HepG2 (cell line): ENCODE data around the gene DUS1L. TPM values are rescaled to one million over a fixed set of nuclear protein-coding genes. Genes with fewer than 3 reads are reported as not detected.

Experiments used
- AGO2 ChIP-seq: fragments of 200-400 bp; formaldehyde crosslinking; optimal IDR thresholded peaks from 2 replicates; pipeline ENCODE3; 2017; ENCODE audit warnings: mild to moderate bottlenecking, low read depth, low read length, moderate library complexity
- MIER3 ChIP-seq: IDR thresholded peaks from 2 replicates; pipeline ENCODE4 v1.6.1; 2016; ENCODE audit warnings: missing compliant biosample characterization, borderline replicate concordance
- NFAT5 ChIP-seq: sonication (generic); formaldehyde crosslinking; IDR thresholded peaks from 2 replicates; pipeline ENCODE4 v1.4.0; 2020; ENCODE audit warnings: missing genetic modification reagents
- NFE2L1 ChIP-seq: sonication (generic); formaldehyde crosslinking; IDR thresholded peaks from 2 replicates; pipeline ENCODE4 v1.4.0; 2020; ENCODE audit warnings: missing genetic modification reagents, mild to moderate bottlenecking, borderline replicate concordance
- PAF1 ChIP-seq: IDR thresholded peaks from 2 replicates; pipeline ENCODE4 v1.6.1; 2016; ENCODE audit warnings: missing genetic modification reagents, missing compliant biosample characterization
- POLR2G ChIP-seq: fragments of 200-400 bp; formaldehyde crosslinking; IDR thresholded peaks from 2 replicates; pipeline ENCODE4 v1.6.1; 2018; ENCODE audit warnings: mild to moderate bottlenecking, low read depth, low read length, moderate library complexity
- RBFOX2 ChIP-seq: fragments of 200-400 bp; formaldehyde crosslinking; IDR thresholded peaks from 2 replicates; pipeline ENCODE4 v1.6.1; 2017; ENCODE audit warnings: low read depth, mild to moderate bottlenecking, low read length
- TAF15 ChIP-seq: fragments of 200-400 bp; formaldehyde crosslinking; IDR thresholded peaks from one replicate; pipeline ENCODE4 v1.6.1; 2018; ENCODE audit warnings: mild to moderate bottlenecking, low read depth, low read length; ENCODE audit not compliant: poor library complexity, severe bottlenecking
- TBX2 ChIP-seq: sonication (generic); formaldehyde crosslinking; IDR thresholded peaks from 2 replicates; pipeline ENCODE4 v1.5.0; 2020; ENCODE audit warnings: missing genetic modification reagents, mild to moderate bottlenecking, borderline replicate concordance
- ZFP90 ChIP-seq: sonication (generic); formaldehyde crosslinking; IDR thresholded peaks from 2 replicates; pipeline ENCODE4 v1.8.0; 2022; ENCODE audit warnings: missing genetic modification reagents, mild to moderate bottlenecking, inconsistent platforms, borderline replicate concordance
- ZNF251 ChIP-seq: sonication (generic); formaldehyde crosslinking; IDR thresholded peaks from 2 replicates; pipeline ENCODE4 v1.9.0; 2021; ENCODE audit warnings: mild to moderate bottlenecking, missing genetic modification reagents
- ZNF33A ChIP-seq: sonication (generic); formaldehyde crosslinking; IDR thresholded peaks from 2 replicates; pipeline ENCODE4 v1.5.1; 2020; ENCODE audit warnings: missing genetic modification reagents, mild to moderate bottlenecking, moderate library complexity, borderline replicate concordance
- ZNF543 ChIP-seq: sonication (generic); formaldehyde crosslinking; IDR thresholded peaks from 2 replicates; pipeline ENCODE4 v1.4.0; 2020; ENCODE audit warnings: mild to moderate bottlenecking, missing genetic modification reagents
- ZSCAN25 ChIP-seq: sonication (generic); formaldehyde crosslinking; IDR thresholded peaks from 2 replicates; pipeline ENCODE4 v1.8.0; 2022; ENCODE audit warnings: mild to moderate bottlenecking, missing genetic modification reagents
- polyA plus RNA-seq, 8 experiments: library from polyadenylated mRNA; depleted of rRNA in 3 of 8; stranded (reverse) in 7 of 8; unstranded in 1 of 8; fragments of >200 nt; fragmentation: Illumina TruSeq in 4 of 8; extraction: Trizol in 4 of 8; gene quantifications; 2 replicates each; pipeline versions ENCODE4 v1.2.1 to v1.2.3, GENCODE V29; 2011 to 2016; ENCODE audit warnings: low read depth in 4 of 8, missing spikeins in 1 of 8, mixed read lengths in 1 of 8; ENCODE audit not compliant: insufficient read depth in 1 of 8
- total RNA-seq, 5 experiments: library from RNA; depleted of rRNA; stranded (reverse); fragments of >200 nt; fragmentation: Illumina TruSeq; extraction: Trizol; gene quantifications; 2 replicates each; pipeline ENCODE4 v1.2.3, GENCODE V29; 2016; ENCODE audit warnings: low read depth in 1 of 5
- TF ChIP-seq, protein P1 (sequence below): IDR thresholded peaks from 2 replicates; pipeline ENCODE4 v1.6.1; 2018; ENCODE audit warnings: missing genetic modification reagents, mild to moderate bottlenecking, missing compliant biosample characterization
- TF ChIP-seq, protein P2 (sequence below): sonication (generic); formaldehyde crosslinking; IDR thresholded peaks from 2 replicates; pipeline ENCODE4 v1.4.0; 2020; ENCODE audit warnings: missing genetic modification reagents
- TF ChIP-seq, protein P3 (sequence below): sonication (generic); formaldehyde crosslinking; IDR thresholded peaks from 2 replicates; pipeline ENCODE4 v1.4.0; 2020; ENCODE audit warnings: missing genetic modification reagents

Gene DUS1L
- total and polyA plus RNA-seq, 2 of the 13 experiments (the other 11 are each of a cell fraction or from before 2014, with no cell fraction given) = 81.0 to 109 TPM

- TF ChIP-seq NFAT5 (CRISPR knock-in tag) (no peak), NFE2L1 (no peak), RBFOX2 (peak; percentile 63), ZSCAN25 (CRISPR knock-in tag) (no peak), AGO2 (peak; percentile 89), MIER3 (CRISPR knock-in tag) (no peak), ZNF251 (CRISPR knock-in tag) (no peak), PAF1 (0 out of 2 replicates have a peak, but pooled peaks have one; percentile 53), ZNF33A (no peak), POLR2G (peak; percentile 57; the same call in 1 of the 2 replicates), ZNF543 (no peak), TAF15 (no peak), TBX2 (CRISPR knock-in tag) (no peak), ZFP90 (CRISPR knock-in tag) (no peak)
- TF ChIP-seq, protein P1, sequence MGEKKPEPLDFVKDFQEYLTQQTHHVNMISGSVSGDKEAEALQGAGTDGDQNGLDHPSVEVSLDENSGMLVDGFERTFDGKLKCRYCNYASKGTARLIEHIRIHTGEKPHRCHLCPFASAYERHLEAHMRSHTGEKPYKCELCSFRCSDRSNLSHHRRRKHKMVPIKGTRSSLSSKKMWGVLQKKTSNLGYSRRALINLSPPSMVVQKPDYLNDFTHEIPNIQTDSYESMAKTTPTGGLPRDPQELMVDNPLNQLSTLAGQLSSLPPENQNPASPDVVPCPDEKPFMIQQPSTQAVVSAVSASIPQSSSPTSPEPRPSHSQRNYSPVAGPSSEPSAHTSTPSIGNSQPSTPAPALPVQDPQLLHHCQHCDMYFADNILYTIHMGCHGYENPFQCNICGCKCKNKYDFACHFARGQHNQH (CRISPR knock-in tag) = no peak
- TF ChIP-seq, protein P2, sequence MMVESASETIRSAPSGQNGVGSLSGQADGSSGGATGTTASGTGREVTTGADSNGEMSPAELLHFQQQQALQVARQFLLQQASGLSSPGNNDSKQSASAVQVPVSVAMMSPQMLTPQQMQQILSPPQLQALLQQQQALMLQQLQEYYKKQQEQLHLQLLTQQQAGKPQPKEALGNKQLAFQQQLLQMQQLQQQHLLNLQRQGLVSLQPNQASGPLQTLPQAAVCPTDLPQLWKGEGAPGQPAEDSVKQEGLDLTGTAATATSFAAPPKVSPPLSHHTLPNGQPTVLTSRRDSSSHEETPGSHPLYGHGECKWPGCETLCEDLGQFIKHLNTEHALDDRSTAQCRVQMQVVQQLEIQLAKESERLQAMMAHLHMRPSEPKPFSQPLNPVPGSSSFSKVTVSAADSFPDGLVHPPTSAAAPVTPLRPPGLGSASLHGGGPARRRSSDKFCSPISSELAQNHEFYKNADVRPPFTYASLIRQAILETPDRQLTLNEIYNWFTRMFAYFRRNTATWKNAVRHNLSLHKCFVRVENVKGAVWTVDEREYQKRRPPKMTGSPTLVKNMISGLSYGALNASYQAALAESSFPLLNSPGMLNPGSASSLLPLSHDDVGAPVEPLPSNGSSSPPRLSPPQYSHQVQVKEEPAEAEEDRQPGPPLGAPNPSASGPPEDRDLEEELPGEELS (CRISPR knock-in tag) = no peak
- TF ChIP-seq, protein P3, sequence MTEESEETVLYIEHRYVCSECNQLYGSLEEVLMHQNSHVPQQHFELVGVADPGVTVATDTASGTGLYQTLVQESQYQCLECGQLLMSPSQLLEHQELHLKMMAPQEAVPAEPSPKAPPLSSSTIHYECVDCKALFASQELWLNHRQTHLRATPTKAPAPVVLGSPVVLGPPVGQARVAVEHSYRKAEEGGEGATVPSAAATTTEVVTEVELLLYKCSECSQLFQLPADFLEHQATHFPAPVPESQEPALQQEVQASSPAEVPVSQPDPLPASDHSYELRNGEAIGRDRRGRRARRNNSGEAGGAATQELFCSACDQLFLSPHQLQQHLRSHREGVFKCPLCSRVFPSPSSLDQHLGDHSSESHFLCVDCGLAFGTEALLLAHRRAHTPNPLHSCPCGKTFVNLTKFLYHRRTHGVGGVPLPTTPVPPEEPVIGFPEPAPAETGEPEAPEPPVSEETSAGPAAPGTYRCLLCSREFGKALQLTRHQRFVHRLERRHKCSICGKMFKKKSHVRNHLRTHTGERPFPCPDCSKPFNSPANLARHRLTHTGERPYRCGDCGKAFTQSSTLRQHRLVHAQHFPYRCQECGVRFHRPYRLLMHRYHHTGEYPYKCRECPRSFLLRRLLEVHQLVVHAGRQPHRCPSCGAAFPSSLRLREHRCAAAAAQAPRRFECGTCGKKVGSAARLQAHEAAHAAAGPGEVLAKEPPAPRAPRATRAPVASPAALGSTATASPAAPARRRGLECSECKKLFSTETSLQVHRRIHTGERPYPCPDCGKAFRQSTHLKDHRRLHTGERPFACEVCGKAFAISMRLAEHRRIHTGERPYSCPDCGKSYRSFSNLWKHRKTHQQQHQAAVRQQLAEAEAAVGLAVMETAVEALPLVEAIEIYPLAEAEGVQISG = no peak
These were observed 4.3 kb downstream of the DUS1L start (continued) for GRCh38 chr17:82061047-82061925.
